ENCODE measurements around the gene IPO13.

Gene IPO13, protein sequence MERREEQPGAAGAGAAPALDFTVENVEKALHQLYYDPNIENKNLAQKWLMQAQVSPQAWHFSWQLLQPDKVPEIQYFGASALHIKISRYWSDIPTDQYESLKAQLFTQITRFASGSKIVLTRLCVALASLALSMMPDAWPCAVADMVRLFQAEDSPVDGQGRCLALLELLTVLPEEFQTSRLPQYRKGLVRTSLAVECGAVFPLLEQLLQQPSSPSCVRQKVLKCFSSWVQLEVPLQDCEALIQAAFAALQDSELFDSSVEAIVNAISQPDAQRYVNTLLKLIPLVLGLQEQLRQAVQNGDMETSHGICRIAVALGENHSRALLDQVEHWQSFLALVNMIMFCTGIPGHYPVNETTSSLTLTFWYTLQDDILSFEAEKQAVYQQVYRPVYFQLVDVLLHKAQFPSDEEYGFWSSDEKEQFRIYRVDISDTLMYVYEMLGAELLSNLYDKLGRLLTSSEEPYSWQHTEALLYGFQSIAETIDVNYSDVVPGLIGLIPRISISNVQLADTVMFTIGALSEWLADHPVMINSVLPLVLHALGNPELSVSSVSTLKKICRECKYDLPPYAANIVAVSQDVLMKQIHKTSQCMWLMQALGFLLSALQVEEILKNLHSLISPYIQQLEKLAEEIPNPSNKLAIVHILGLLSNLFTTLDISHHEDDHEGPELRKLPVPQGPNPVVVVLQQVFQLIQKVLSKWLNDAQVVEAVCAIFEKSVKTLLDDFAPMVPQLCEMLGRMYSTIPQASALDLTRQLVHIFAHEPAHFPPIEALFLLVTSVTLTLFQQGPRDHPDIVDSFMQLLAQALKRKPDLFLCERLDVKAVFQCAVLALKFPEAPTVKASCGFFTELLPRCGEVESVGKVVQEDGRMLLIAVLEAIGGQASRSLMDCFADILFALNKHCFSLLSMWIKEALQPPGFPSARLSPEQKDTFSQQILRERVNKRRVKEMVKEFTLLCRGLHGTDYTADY

DNA sequence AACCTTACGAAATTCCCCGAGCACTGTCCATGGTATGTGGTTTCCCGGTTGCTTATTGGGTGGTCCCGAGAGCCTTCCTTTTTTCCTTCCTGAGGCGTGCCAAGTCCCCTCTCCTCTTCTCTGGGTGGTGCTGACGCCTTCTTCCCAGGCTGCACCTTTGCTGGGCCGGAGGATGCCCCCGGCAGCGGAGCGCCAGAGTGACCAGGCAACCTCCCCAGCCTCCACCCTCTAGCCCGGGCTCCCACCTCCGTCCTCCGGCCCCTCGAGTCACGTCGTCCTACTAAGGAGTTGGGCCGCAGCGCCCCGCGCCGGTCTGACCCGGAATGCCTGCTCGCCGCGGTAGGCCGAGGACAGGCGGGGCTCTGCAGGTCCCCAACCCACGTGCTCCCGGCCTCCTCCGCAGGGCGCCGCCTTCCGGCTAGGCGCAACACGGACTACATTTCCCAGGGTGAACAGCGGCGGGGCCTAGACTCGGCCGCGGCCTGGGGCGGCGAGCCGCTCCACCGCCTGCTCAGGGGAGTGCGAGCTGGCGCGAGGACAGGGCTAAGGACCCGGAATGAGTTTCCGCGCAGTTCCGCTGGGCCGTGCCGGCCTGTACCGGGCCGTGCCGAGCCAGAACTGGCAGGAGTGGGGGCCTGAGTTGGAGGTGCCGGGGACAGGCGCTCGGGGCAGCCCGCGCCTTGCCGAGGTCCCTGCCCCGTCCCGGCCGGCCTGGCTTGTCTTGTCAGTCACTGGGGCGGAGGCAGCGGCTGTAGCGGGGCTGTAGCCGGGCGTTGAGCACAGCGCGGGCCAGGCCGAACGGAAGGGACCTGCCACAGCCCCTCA, at the start of gene IPO13:
Gene IPO13 (plus strand): TSS at position 715 of the 825 bp plus-strand sequence. CDS start 651 bp downstream, outside the sequence.
- peak; percentile 96 for DNase-seq (ENCODE audit: low spot score)

DNA sequence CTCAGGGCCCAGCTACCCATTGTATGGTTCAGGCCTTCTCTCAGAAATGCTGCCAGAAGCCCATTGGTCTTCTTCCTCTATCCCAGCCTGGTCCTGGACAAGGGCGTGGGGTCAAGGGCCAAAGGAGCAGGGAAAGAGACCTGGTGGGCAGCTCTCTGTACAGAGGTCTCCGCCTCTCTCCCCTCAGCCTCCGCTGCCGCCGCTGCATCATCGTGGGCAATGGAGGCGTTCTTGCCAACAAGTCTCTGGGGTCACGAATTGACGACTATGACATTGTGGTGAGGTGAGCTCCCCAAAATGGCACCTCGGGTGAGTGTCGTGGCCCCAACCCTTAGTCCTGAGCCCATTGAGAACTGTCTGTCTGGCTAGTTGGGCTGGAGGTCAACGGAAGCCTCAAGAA, 47.8 kb upstream of the IPO13 start:
- DNase-seq (ENCODE audit: low spot score) = no peak

DNA sequence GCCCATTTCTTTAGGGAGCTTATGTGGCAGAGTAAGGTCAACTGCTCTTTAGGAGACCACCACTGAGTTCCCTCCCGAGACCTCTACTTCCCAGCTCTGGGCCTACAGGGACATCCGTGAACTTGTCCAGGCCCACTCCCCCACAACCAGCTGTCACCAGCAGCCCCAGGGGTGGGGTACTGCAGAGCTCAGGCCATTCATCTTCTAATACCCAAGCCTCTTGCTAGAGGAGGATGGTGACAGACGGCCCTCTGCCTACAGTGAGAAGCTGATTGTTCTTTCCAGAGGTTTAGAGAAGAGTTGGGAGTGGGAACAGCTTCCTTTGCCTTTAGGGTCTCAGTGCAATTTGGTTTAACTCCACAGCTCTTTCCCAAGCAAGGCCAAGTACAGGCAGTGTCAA, 46.4 kb upstream of the IPO13 start:
- DNase-seq (ENCODE audit: low spot score) = no peak

DNA sequence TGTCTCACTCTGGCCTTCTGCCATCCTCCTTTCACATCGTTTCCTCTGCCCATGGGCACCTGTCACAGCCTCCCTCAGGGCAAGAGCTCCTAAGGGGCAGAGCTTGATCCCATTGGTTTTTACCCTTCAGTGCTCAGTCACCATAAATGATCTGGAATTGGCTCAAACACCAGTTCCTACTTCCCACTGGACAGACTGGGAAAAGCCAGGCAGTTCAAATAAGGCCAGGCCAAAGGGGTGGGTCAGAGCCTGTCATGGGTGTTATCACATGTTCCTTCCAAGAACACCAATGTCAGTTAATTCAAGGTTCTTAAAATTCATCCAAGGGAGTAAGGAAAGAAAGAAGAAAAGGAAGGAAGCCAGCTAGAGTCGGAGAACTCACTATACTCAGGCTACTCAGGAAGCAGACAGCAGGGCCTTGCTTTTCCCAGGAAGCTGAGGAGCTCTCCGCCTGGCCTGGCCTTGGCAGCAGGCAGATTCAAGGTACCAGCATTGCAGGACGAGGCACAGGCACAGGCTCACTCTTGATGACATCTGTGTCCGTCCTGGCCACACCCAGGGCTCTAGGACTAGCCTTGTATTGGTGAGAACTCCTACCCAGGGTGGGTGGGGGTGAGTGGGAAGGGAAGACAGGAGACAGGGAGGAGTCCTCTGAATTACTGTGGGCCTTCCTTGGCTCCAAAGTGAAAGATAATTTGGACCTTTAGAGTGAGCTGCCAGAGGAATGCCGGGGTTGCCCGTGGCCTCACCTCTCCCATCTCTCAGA, 45.4 kb upstream of the IPO13 start:
- no peak for DNase-seq (ENCODE audit: low spot score)

DNA sequence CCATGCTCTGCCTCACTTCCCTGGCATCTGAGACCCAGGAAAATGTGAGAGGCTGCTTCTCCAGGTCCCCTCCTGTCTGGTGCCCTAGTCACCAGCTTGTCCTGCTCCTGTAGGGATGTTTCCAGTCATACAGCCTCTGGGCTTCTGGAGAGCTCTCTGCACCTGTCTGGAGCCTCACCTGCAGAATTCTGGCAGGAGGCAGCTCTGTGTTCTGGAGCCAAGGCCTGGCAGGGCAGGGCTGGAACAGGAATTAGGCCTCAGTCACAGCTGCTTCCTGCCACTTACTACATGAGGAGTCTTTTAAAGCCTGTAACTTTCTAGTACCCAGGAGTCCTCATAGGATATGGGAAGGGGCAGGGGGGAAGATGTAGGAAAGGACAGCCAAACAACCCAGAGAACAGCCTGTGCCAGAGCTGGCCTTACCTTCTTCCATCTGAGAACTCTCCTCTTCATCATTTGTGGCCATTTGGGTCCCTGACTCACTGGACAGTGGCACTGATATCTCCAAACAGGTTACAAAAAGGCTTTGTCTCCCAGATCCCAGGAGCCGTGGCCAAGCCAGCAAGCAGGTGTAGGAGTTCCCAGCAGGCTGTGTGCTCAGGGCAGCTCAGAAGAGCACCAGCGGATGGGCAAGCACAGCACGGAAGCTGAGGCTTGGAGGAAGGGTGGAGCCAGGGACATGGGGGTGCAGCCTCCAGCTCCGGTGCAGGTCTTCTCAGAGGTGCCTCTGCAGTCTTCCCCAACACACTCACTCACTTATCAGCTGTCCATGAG, 44.5 kb upstream of the IPO13 start:
- DNase-seq (ENCODE audit: low spot score) = no peak

DNA sequence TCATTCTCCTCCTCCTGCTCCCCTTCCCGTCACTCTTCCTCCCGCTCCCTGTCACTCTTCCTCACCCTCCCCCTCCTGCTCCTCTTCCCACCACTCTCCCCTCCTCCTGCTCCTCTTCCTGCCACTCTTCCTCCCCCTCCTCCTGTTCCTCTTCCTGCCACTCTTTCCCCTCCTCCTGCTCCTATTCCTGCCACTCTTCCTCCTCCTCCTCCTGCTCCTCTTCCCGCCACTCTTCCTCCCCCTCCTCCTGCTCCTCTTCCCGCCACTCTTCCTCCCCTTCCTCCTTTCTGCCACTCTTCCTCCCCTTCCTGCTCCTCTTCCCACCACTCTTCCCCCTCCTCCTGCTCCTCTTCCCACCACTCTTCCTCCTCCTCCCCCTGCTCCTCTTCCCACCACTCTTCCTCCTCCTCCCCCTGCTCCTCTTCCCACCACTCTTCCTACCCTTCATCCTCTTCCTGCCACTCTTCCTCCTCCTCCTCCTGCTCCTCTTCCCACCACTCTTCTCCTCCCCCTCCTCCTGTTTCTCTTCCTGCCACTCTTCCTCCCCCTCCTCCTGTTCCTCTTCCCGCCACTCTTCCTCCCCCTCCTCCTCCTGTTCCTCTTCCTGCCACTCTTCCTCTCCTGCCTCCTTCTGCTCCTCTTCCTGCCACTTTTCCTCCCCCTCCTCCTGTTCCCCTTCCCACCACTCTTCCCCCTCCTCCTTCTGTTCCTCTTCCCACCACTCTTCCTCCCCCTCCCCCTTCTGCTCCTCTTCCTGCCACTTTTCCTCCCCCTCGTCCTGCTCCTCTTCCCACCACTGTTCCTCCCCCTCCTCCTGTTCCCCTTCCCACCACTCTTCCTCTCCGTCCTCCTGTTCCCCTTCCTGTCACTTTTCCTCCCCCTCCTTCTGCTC, 41.8 kb upstream of the IPO13 start:
- DNase-seq (ENCODE audit: low spot score) = no peak

DNA sequence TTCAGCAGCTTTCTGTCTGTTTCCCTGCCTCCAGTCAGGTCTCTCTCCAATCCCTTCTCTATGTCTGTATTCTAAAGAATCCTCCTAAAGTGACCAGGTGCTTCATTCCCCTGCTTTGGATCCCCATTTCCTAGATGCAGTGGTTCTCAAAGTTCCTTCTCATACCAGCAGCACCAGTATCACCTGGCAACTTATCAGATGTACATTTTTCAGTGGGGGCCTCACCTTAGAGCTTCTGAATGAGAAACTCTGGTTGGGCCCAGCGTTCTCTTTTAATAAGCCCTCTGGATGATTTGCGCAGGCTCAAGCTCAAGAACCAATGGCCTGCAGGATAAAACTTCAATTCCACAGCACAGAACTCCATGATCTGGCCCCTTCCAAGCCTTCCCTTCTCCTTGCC, 38.5 kb upstream of the IPO13 start:
- DNase-seq (ENCODE audit: low spot score) = no peak

DNA sequence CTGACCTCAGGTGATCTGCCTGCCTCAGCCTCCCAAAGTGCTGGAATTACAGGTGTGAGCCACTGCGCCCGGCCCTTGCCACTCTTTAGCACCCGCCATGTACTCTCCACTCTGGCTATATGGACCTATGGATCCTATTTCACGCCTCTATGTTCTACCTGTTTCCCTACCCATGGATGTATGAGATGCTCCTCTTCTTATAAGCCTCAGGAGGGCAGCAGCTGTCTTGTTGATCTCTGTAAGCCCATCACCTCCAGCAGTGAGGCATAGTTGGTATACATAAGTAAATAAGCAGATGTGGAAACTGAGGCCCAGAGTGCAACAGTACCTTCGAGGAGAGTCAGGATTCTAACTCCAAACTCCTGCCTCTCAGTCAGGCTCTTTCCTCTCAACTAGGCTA, 37.9 kb upstream of the IPO13 start:
- no peak for DNase-seq (ENCODE audit: low spot score)

DNA sequence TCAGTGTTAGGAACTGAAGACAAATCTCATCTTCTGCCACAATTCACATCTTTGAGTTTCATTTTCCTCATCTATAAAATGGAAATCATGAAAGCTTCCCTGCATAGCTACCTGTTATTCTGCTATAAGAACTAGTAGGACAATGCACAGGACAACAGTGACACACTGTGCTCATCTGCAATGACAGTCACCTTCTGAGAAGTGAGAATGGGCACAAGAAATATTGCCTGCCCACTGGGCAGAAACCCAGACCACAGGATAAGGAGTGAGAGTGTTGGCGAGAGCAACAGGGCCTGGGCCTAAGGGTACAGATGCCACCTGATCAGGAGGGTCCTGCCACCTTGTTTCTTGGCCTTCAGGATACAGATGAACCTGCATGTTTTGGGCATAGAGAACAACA, 36.4 kb upstream of the IPO13 start:
- DNase-seq (ENCODE audit: low spot score) = no peak

DNA sequence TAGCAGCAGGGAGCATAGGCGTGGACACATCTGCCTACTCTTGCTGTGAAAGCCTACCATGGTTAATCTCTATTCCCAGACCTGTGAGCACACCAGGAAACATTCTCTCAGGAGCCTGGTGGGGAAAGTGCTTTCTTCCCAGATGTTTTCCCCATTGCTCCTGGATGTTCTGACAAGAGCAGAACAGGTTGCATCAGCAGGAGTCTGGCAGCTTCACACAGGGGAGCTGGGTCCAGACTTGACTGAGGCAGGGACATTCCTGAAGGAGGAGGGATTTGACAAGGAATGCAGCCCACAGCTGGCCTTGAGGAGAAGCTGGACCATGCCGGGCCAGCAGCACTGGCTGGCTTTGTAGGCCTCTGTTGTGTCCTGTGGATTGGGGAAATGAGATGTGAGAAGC, 34.1 kb upstream of the IPO13 start:
- no peak for DNase-seq (ENCODE audit: low spot score)

DNA sequence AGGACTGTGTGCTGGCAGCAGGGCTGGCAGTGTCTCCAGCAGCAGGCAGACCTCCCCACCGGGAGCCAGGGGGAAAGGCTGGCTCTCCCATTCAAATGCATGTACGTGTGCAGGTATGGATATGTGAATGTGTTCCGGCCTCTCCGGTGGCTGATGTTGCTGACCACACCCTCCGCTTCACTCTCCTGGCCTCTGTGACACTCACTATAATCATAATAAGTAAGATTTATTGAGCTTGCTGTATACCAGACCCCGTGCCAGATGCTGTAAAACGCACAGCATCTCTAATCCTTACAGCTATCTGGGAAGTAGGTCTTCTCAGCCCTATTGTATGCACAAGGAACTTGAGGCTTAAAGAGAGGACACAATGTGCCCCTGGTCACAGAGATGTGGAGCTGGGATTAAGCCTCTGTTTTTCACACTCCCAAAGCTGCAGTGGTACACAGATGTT, 33.7 kb upstream of the IPO13 start:
- no peak for DNase-seq (ENCODE audit: low spot score)

DNA sequence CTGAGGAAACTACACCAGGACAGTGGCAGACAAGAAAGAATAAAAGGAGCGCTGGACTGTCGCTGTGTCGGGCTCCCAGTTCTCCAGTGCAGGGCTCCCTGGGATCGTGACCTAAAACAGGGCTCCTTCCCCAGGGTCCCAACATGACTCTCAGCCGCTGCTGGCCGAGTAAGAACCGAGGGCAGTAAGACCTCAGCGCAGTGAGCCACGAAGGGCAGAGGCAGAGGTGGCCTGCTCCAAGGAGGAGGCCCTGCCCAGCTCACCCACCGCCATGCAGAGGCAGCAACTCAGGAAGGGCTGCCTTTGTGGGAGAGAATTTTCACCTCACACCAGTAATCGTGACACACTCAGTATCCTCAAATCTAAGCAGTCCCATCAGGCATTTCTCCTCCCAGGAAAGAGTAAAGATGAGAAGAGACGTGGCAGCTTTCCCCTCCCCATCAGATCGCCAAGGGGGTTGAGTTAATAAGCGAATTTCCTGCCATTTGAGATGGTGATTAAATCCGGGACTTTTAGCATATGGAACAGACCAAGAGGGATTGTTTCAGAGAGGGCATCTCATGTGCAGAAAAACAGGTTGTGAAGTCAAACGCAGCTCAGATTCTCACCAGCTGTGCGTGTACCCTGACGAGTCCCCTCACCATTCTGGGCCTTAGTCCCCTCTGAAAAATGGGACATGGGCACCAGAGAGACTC, 32.9 kb upstream of the IPO13 start:
- no peak for DNase-seq (ENCODE audit: low spot score)

DNA sequence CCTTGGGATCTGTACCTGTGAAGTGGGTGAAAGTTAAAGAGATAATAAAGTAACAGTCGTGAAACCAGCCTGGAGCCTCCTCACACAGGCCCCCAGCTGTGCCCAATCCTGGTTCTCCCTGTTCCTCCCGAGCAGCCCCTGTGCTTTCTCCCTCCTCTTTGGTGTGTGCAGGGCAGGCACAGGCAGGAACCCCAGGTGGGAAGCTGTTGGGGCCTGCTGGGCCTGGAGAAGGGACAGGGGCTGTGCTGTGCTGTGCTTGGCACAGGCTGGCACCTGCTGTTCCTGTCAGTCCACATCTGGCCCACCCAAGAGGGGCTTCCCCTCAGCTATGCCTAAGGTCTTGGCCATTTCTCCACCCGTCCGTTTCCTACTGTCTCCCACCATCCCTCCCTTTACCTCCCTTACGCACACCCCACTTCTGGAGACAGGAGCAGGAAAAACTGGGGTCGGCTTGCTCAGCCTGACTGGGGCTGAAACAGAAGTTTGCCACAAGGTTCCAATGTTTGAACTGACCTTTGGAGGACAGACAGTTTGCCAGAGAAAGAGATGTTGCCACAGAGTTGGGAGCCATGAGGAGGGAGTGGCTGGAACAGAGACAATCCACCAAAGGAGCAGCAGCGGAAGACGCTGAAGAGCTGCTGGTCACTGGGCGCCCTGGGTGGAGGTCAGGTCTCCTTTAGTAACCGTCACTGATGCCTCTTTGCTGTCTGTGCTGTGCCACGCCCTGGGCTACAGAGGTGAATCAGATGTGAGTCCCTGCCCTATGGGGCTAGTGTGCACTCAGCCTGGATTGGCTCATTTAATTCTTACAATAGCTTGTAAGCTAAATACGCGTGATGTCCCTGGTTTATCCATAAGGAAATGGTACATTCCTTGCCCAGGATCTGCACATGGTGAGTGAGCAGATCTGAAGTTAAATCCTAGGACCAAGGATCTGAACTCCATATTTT, 31.9 kb upstream of the IPO13 start:
- DNase-seq (ENCODE audit: low spot score) = no peak

DNA sequence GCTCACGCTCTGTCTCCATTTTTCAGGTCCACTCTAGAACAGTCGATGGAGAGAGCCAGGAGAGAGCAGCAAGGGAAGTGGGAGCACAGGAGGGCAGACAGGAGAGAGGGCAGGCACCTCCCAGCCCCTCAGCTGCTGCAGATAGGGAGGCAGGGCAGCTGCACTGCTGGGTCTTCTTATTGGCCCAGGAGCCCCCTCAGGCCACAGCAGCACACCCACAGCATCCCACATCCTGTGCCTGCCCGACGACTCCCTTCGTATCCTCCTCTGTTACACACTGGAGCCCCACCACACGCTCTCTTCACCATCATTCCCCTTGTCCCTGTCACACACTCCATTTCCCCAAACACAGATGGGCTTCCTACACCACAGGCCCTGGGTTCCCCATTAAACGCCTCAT, 26.8 kb upstream of the IPO13 start:
- DNase-seq (ENCODE audit: low spot score) = no peak

DNA sequence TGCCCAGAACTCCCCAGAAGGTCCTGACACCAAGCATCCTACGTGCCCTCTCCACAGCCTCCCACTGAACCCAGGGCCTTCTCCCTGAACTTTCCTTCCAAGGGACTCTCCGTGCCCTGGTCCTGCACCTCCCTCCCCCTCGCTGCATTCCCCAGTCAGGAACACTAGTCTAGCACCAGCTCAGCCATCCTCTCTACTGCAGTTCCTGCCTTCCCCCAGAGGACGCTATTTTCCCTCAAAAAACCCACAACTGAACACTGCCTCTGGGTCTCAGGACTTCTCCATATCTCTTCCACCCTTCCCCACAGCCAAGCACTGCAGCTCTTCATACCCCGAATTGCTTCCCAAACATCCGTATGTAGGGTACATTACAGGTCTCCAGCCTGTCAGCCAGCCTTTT, 25.7 kb upstream of the IPO13 start:
- no peak for DNase-seq (ENCODE audit: low spot score)

DNA sequence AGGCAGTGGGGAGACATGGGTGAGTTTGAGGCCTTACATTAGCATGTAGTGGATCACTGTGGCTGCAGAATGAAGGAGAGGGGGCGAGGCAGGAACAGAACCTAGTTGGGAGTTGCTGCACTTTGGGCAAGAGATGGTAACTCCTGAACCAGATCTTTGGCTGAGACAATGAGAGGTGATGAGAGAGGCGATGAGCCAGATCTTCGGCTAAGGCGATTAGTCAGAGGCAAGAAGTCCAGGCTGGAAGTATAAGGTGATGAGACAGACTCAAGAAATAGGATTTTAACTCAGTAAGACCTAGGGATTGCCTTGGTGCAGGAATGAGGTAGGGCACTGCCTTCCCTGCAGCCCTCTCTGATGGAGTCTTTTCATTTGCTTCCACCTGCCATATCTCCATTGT, 22.2 kb upstream of the IPO13 start:
- no peak for DNase-seq (ENCODE audit: low spot score)

DNA sequence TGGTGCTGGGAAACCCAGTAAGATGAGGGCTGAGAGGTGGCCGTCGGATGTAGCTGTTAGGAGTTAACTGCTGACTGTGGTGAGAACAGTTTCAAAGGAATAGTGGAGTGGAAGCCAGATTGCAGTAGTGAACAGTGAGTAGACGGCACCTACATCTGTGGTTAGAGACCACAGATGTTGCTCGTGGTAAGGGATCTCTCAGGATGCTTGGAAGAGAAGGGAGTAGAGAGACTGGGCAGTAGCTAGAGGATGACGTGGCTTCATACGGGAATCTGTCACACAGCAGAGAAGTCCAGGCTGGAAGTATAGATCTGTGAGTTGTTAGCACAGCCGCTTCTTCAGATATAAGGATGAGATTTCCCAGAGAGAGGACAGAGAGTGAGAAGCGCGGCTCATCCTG, 20.9 kb upstream of the IPO13 start:
- no peak for DNase-seq (ENCODE audit: low spot score)
